Measurements from ENCODE around the gene ATF1. TPM values are rescaled to one million over a fixed set of nuclear protein-coding genes. Genes with fewer than 3 reads are reported as not detected.
"Not testable (repeated sequence)": the region's sequence is repeated elsewhere in the genome, so short reads cannot be mapped to it uniquely, and the experiment has no call there.

ATF1 gene
- total RNA-seq, 1 experiment from 2014 or later = 47.0 TPM

- intact Hi-C loops (cut with micrococcal nuclease; ENCODE audit: unreplicated experiment) = no loop called here
- no peak for DNase-seq
- no peak overlapping the region for H3K27ac Mint-ChIP-seq (ENCODE audit: unreplicated experiment)
- Histone ChIP-seq H3K4me1 (no peaks in the 10 kb centered on the region), H3K9me3 (peaks cover 20% of the 10 kb centered on the region), H3K27me3 (replicated peaks; ENCODE audit: control insufficient read depth, insufficient read depth, low read length) (no peaks in the 10 kb centered on the region), H3K36me3 (ENCODE audit: control insufficient read depth, insufficient read depth, low read length) (0 out of 2 replicates have a peak, but pooled peaks cover 3% of the 10 kb centered on the region), H3K4me3 (ENCODE audit: low read depth, low read length) (no peak overlapping the region)
- H3K36me3 Mint-ChIP-seq (ENCODE audit: insufficient read depth, unreplicated experiment) = peaks cover 29% of the 10 kb centered on the region
- no peaks in the 10 kb centered on the region for H3K27me3 Mint-ChIP-seq (ENCODE audit: insufficient read depth, unreplicated experiment)
- H3K4me3 Mint-ChIP-seq (ENCODE audit: unreplicated experiment) = no peak overlapping the region
- peaks cover 13% of the 10 kb centered on the region for H3K9me3 Mint-ChIP-seq (ENCODE audit: unreplicated experiment)
- no peak for TF ChIP-seq CTCF (IDR thresholded peaks at IDR 0.05; ENCODE audit: insufficient read depth in 1 of 2, low read depth in 1 of 2, low read length in 1 of 2, severe bottlenecking in 1 of 2, unreplicated experiment in 1 of 2)
- no peaks in the 10 kb centered on the region for H3K4me1 Mint-ChIP-seq (ENCODE audit: low read depth, unreplicated experiment)
- POLR2A ChIA-PET = no interaction called here
- CTCF ChIA-PET = interaction anchor here (0.5 kb wide), 1 partner anchor 299 kb away, joined by 3 read pairs; the partner anchor contains the start of gene DIP2B
- BruUV-seq (replicated peaks) = no TSS peak
Observed at GRCh38 chr12:50803230-50803875, 39.5 kb downstream of the ATF1 start.

GRCh38 chr12:50806176-50806575 lies 42.3 kb downstream of the ATF1 start:
- Mint-ChIP-seq H3K4me3 (ENCODE audit: unreplicated experiment) (no peak overlapping the region), H3K27me3 (ENCODE audit: insufficient read depth, unreplicated experiment) (no peaks in the 10 kb centered on the region), H3K9me3 (ENCODE audit: unreplicated experiment) (no peaks in the 10 kb centered on the region), H3K36me3 (ENCODE audit: insufficient read depth, unreplicated experiment) (peaks cover 19% of the 10 kb centered on the region), H3K27ac (ENCODE audit: unreplicated experiment) (no peak overlapping the region), H3K4me1 (ENCODE audit: low read depth, unreplicated experiment) (no peaks in the 10 kb centered on the region)
- ChIA-PET POLR2A (no interaction called here), CTCF (no interaction called here)
- no TSS peak for BruUV-seq (replicated peaks)
- no peaks in the 10 kb centered on the region for H3K4me1 ChIP-seq
- no peak for TF ChIP-seq CTCF (IDR thresholded peaks at IDR 0.05; ENCODE audit: insufficient read depth in 1 of 2, low read depth in 1 of 2, low read length in 1 of 2, severe bottlenecking in 1 of 2, unreplicated experiment in 1 of 2)
- no peak for DNase-seq
- H3K9me3 ChIP-seq = no peaks in the 10 kb centered on the region
- no peaks in the 10 kb centered on the region for H3K36me3 ChIP-seq (ENCODE audit: control insufficient read depth, insufficient read depth, low read length)
- H3K4me3 ChIP-seq (ENCODE audit: low read depth, low read length) = no peak overlapping the region
- no peaks in the 10 kb centered on the region for H3K27me3 ChIP-seq (replicated peaks; ENCODE audit: control insufficient read depth, insufficient read depth, low read length)
- intact Hi-C loops (cut with micrococcal nuclease; ENCODE audit: unreplicated experiment) = no loop called here

- DNase-seq; BruUV-seq (replicated peaks); intact Hi-C loops (cut with micrococcal nuclease; ENCODE audit: unreplicated experiment); H3K27me3 Mint-ChIP-seq (ENCODE audit: insufficient read depth, unreplicated experiment); H3K4me1 Mint-ChIP-seq (ENCODE audit: low read depth, unreplicated experiment); H3K4me3 Mint-ChIP-seq (ENCODE audit: unreplicated experiment); H3K36me3 ChIP-seq (ENCODE audit: control insufficient read depth, insufficient read depth, low read length); H3K27me3 ChIP-seq (replicated peaks; ENCODE audit: control insufficient read depth, insufficient read depth, low read length); H3K4me1 ChIP-seq; POLR2A ChIA-PET; H3K4me3 ChIP-seq (ENCODE audit: low read depth, low read length); H3K9me3 Mint-ChIP-seq (ENCODE audit: unreplicated experiment); H3K27ac Mint-ChIP-seq (ENCODE audit: unreplicated experiment); H3K9me3 ChIP-seq: not testable (repeated sequence)
- H3K36me3 Mint-ChIP-seq (ENCODE audit: insufficient read depth, unreplicated experiment) = peaks cover 20% of the 10 kb centered on the region
- CTCF ChIA-PET = interaction anchor here (0.6 kb wide), 1 partner anchor 202 kb away, joined by 3 read pairs; no protein-coding TSS in a partner anchor
Observed at GRCh38 chr12:50809131-50809530, 45.2 kb downstream of the ATF1 start.

GRCh38 chr12:50814921-50815320 lies 51.0 kb downstream of the ATF1 start:
- H3K27me3 Mint-ChIP-seq (ENCODE audit: insufficient read depth, unreplicated experiment); CTCF ChIA-PET; H3K4me3 Mint-ChIP-seq (ENCODE audit: unreplicated experiment); H3K27me3 ChIP-seq (replicated peaks; ENCODE audit: control insufficient read depth, insufficient read depth, low read length); H3K4me1 Mint-ChIP-seq (ENCODE audit: low read depth, unreplicated experiment); H3K9me3 ChIP-seq; intact Hi-C loops (cut with micrococcal nuclease; ENCODE audit: unreplicated experiment); DNase-seq; H3K9me3 Mint-ChIP-seq (ENCODE audit: unreplicated experiment); H3K4me3 ChIP-seq (ENCODE audit: low read depth, low read length); BruUV-seq (replicated peaks); H3K27ac Mint-ChIP-seq (ENCODE audit: unreplicated experiment); H3K36me3 ChIP-seq (ENCODE audit: control insufficient read depth, insufficient read depth, low read length); POLR2A ChIA-PET; H3K4me1 ChIP-seq: not testable (repeated sequence)
- peaks cover 59% of the 10 kb centered on the region for H3K36me3 Mint-ChIP-seq (ENCODE audit: insufficient read depth, unreplicated experiment)

Data from Caco-2 (cell line).